Smooth muscle cell (in vitro differentiated cells): ENCODE results near the gene SLC35F3. TPM values are rescaled to one million over a fixed set of nuclear protein-coding genes. Genes with fewer than 3 reads are reported as not detected.
"Not testable (repeated sequence)": the region's sequence is repeated elsewhere in the genome, so short reads cannot be mapped to it uniquely, and the experiment has no call there.

Experiments used
- DNase-seq: peaks from one replicate; lab custom pipeline; 2025; ENCODE audit not compliant: unreplicated experiment; lab: John Stamatoyannopoulos, UW
- H2AFZ ChIP-seq: fragments of 200-600 bp; sonication (generic); 2 replicates; pipeline ENCODE4 v1.6.0; 2016; ENCODE audit warnings: antibody characterized with exemption, low read depth, mild to moderate bottlenecking
- H3F3A ChIP-seq: fragments of 200-600 bp; sonication (generic); 2 replicates; pipeline ENCODE4 v1.6.0; 2017; ENCODE audit warnings: antibody characterized with exemption, low read depth
- H3K27ac ChIP-seq: fragments of 200-600 bp; sonication (generic); 2 replicates; pipeline ENCODE4 v1.5.1; 2016; ENCODE audit warnings: low read depth, mild to moderate bottlenecking
- H3K27me3 ChIP-seq: fragments of 200-600 bp; sonication (generic); 2 replicates; pipeline ENCODE4 v1.6.1; 2016; ENCODE audit warnings: low read depth, mild to moderate bottlenecking
- H3K36me3 ChIP-seq: fragments of 200-600 bp; sonication (generic); 2 replicates; pipeline ENCODE4 v1.5.1; 2016; ENCODE audit warnings: low read depth
- H3K4me1 ChIP-seq: fragments of 200-600 bp; sonication (generic); 2 replicates; pipeline ENCODE4 v1.5.1; 2016; ENCODE audit warnings: low read depth
- H3K4me2 ChIP-seq: fragments of 200-600 bp; sonication (generic); 2 replicates; pipeline ENCODE4 v1.6.0; 2016; ENCODE audit warnings: mild to moderate bottlenecking
- H3K4me3 ChIP-seq: fragments of 200-600 bp; sonication (generic); 2 replicates; pipeline ENCODE4 v1.5.1; 2016; ENCODE audit warnings: mild to moderate bottlenecking
- H3K79me2 ChIP-seq: fragments of 200-600 bp; sonication (generic); 2 replicates; pipeline ENCODE4 v1.6.0; 2016; ENCODE audit warnings: low read depth, mild to moderate bottlenecking
- H3K9ac ChIP-seq: fragments of 200-600 bp; sonication (generic); 2 replicates; pipeline ENCODE4 v1.6.0; 2016; ENCODE audit warnings: low read depth
- H3K9me3 ChIP-seq: fragments of 200-600 bp; sonication (generic); replicated peaks from 2 replicates; pipeline ENCODE4 v1.5.1; 2016; ENCODE audit warnings: low read depth
- H4K20me1 ChIP-seq: fragments of 200-600 bp; sonication (generic); 2 replicates; pipeline ENCODE4 v1.6.0; 2016; ENCODE audit warnings: low read depth
- WGBS: methylation state at CpG from one replicate; pipeline ENCODE4 v1.1.7; 2016; ENCODE audit warnings: low lambda C conversion rate; 5-methylcytosine and 5-hydroxymethylcytosine counted together
- polyA plus RNA-seq: library from polyadenylated mRNA; unstranded; fragments of >200 nt; fragmentation: Nextera tagmentation; extraction: Ambion mirVana; gene quantifications from 2 replicates; pipeline ENCODE4 v1.2.1, GENCODE V29; 2016
- total RNA-seq: library from RNA; depleted of rRNA; stranded (reverse); fragments of >200 nt; gene quantifications from 2 replicates; pipeline ENCODE4 v1.2.3, GENCODE V29; 2014
- TF ChIP-seq, protein P1 (sequence below): fragments of 200-600 bp; sonication (generic); IDR thresholded peaks from 2 replicates; pipeline ENCODE4 v1.5.1; 2017; ENCODE audit warnings: borderline replicate concordance, mild to moderate bottlenecking, antibody characterized with exemption; ENCODE audit not compliant: insufficient read depth, poor library complexity, severe bottlenecking

The SLC35F3 gene
- total and polyA plus RNA-seq, 2 experiments from 2014 or later: 0.31 to 0.66 TPM

DNA sequence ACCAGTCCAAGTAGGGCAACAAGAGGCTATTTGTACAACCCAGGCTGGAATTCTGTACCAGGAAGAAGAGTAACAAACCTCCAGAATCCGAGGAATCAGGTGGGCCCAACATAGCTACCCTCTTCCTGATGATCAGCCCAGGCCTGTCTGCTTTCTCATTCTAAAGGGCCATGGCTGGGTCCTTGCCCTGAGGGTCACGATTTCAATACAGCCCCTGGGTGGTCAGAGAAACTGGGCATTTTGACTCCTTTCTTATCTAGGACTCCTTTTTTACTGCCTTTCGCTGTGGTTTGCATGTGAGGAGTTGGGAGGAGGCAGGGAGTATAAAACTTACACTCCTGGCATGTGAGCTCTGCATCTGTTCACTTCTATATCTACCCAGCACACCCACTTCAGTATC lies 303.9 kb downstream of the SLC35F3 start:
- H4K20me1 ChIP-seq: no peaks in the 10 kb centered on the region
- DNase-seq: no peak
- WGBS: 62% methylated on average over 3 of the region's 3 CpGs
- peaks cover 23% of the 10 kb centered on the region for H3K27me3 ChIP-seq
- TF ChIP-seq, protein P1, sequence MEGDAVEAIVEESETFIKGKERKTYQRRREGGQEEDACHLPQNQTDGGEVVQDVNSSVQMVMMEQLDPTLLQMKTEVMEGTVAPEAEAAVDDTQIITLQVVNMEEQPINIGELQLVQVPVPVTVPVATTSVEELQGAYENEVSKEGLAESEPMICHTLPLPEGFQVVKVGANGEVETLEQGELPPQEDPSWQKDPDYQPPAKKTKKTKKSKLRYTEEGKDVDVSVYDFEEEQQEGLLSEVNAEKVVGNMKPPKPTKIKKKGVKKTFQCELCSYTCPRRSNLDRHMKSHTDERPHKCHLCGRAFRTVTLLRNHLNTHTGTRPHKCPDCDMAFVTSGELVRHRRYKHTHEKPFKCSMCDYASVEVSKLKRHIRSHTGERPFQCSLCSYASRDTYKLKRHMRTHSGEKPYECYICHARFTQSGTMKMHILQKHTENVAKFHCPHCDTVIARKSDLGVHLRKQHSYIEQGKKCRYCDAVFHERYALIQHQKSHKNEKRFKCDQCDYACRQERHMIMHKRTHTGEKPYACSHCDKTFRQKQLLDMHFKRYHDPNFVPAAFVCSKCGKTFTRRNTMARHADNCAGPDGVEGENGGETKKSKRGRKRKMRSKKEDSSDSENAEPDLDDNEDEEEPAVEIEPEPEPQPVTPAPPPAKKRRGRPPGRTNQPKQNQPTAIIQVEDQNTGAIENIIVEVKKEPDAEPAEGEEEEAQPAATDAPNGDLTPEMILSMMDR: no peak
- H3K9me3 ChIP-seq: no peaks in the 10 kb centered on the region
- H3K27ac ChIP-seq: no peak overlapping the region
- H3K9ac ChIP-seq: no peak overlapping the region
- no peaks in the 10 kb centered on the region for H3F3A ChIP-seq
- H3K79me2 ChIP-seq: no peaks in the 10 kb centered on the region
- H3K36me3 ChIP-seq: no peaks in the 10 kb centered on the region
- no peak overlapping the region for H3K4me3 ChIP-seq
- no peak overlapping the region for H2AFZ ChIP-seq
- H3K4me1 ChIP-seq: no peaks in the 10 kb centered on the region
- no peak overlapping the region for H3K4me2 ChIP-seq

DNA sequence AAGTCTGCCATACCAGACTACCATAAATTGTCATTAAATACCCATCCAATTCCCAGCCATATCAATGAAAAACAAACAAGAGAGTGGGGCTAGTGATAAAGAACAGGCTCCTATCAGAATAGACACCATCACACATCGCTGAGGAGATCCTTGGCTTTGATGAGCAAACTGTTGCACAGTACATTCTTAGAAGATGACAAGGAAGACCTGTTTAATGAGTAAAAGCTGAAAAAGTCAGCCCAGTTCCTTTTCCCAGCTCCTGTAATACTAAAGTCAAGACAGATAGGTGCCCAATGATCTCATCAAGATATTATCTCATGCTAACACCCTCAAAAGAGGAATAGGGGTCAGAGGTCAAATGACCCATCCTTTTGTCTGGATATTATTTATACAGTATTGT lies 304.3 kb downstream of the SLC35F3 start:
- DNase-seq: no peak
- TF ChIP-seq, protein P1: no peak
- Histone ChIP-seq H3K79me2 (no peaks in the 10 kb centered on the region), H4K20me1 (no peaks in the 10 kb centered on the region), H3K4me3 (no peak overlapping the region), H3K36me3 (no peaks in the 10 kb centered on the region), H3K27me3 (peaks cover 23% of the 10 kb centered on the region), H3K4me2 (no peak overlapping the region), H3K9ac (no peak overlapping the region), H3K9me3 (no peaks in the 10 kb centered on the region), H3K27ac (no peak overlapping the region), H3F3A (no peaks in the 10 kb centered on the region), H3K4me1 (peaks cover 2% of the 10 kb centered on the region), H2AFZ (no peak overlapping the region)
- WGBS: 16% methylated on average over 1 of the region's 1 CpG

DNA sequence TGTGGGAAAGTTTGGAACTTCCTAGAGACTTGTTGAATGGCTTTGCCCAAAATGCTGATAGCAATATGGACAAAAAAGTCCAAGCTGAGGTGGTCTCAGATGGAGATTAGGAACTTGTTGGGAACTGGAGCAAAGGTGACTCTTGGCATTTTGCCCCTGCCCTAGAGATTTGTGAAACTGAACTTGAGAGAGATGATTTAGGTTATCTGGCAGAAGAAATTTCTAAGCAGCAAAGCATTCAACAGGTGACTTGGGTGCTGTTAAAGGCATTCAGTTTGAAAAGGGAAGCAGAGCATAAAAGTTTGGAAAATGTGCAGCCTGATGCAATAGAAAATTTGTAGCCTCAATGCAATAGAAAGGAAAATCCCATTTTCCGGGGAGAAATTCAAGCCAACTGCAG lies 306.0 kb downstream of the SLC35F3 start:
- not testable (repeated sequence) for H3K4me3 ChIP-seq, H3K79me2 ChIP-seq, H4K20me1 ChIP-seq, H3F3A ChIP-seq, H3K4me2 ChIP-seq, H2AFZ ChIP-seq, H3K9ac ChIP-seq, H3K27ac ChIP-seq, DNase-seq, H3K9me3 ChIP-seq, H3K4me1 ChIP-seq, H3K36me3 ChIP-seq
- 86% methylated on average over 1 of the region's 1 CpG for WGBS
- H3K27me3 ChIP-seq: peaks cover 29% of the 10 kb centered on the region

DNA sequence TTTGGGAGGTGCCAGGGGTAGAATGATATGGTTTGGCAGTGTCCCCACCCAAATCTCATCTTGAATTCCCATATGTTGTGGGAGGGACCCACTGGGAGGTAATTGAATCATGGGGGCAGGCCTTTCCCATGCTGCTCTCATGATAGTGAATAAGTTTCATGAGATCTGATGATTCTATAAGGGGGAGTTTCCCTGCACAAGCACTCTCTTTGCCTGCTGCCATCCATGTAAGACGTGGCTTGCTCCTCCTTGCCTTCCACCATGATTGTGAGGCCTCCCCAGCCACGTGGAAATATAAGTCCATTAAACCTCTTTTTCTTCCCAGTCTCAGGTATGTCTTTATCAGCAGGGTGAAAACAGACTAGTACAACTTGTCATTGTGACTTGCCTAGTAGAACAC lies 307.4 kb downstream of the SLC35F3 start:
- peaks cover 43% of the 10 kb centered on the region for H3K27me3 ChIP-seq
- not testable (repeated sequence) for H4K20me1 ChIP-seq, H3K4me2 ChIP-seq, H2AFZ ChIP-seq, H3K4me3 ChIP-seq, H3K79me2 ChIP-seq, H3K27ac ChIP-seq, H3K9me3 ChIP-seq, H3F3A ChIP-seq, H3K4me1 ChIP-seq, H3K9ac ChIP-seq, H3K36me3 ChIP-seq, DNase-seq
- 65% methylated on average over 2 of the region's 2 CpGs for WGBS
